AG09309 (cell line): Measurements from ENCODE around the gene KCNH4.

ENCODE experiments used
- DNase-seq: peaks from one replicate; pipeline ENCODE4 v3.0.0-alpha.2; 2010; ENCODE audit warnings: low read depth
- H3K4me3 ChIP-seq: 2 replicates; pipeline ENCODE4 v1.5.1; 2011; ENCODE audit warnings: mild to moderate bottlenecking, low read depth, low read length, moderate library complexity; ENCODE audit not compliant: control insufficient read depth
- TF ChIP-seq, protein P1 (sequence below): IDR thresholded peaks from 2 replicates; pipeline ENCODE4 v1.5.1; 2011; ENCODE audit warnings: mild to moderate bottlenecking, low read depth, low read length, inconsistent platforms; ENCODE audit not compliant: insufficient read depth, control insufficient read depth; ENCODE audit errors: missing control alignments

Gene KCNH4

DNA sequence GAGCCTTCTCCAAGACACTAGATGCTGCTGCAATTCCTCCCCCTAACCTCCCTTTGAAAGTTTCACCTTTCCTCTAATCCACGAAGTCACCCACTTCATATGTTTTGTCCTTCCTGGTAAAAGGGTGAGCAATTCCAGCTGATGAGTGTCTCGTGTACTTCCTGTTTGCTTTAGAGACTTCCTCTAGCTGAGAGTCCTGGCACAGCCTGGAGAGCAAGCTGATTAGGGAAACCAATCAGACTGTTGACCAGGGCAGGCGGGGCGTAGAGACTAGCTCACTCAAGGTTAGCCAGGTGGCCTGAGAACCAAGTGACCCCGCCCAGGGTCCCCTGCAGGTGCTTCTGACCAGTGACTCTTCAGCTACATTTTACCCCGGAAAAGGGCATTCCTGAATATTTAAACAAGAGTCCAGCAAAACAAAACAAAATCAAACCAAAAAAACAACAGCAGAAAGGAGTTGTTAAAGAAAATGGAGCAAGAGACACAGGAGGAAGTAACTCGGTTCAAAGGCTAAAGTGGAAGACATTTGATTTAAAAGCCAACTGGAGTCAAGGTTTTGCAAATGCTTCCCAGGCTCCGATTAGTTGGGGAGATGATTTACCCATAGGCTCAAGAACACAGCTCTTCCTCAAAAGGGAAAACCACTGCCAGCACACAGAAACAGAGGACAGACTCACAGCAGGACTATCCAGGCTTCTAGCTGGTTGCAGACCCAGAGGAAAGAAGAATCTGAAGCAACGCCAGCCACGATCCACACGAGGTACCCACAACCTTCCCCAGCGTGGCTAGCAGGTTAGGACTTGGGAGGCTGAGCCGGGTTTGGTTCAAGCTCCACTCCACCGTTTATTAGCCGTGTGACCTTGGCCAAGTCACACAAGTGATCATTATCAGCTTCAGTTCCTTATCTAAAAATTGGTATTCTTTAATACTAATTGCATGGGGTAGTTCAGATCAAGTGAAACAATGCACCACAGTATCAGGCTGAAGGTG lies 45.0 kb downstream of the KCNH4 start:
- no peak overlapping the region for H3K4me3 ChIP-seq
- TF ChIP-seq, protein P1, sequence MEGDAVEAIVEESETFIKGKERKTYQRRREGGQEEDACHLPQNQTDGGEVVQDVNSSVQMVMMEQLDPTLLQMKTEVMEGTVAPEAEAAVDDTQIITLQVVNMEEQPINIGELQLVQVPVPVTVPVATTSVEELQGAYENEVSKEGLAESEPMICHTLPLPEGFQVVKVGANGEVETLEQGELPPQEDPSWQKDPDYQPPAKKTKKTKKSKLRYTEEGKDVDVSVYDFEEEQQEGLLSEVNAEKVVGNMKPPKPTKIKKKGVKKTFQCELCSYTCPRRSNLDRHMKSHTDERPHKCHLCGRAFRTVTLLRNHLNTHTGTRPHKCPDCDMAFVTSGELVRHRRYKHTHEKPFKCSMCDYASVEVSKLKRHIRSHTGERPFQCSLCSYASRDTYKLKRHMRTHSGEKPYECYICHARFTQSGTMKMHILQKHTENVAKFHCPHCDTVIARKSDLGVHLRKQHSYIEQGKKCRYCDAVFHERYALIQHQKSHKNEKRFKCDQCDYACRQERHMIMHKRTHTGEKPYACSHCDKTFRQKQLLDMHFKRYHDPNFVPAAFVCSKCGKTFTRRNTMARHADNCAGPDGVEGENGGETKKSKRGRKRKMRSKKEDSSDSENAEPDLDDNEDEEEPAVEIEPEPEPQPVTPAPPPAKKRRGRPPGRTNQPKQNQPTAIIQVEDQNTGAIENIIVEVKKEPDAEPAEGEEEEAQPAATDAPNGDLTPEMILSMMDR, result no peak
- DNase-seq, result no peak

DNA sequence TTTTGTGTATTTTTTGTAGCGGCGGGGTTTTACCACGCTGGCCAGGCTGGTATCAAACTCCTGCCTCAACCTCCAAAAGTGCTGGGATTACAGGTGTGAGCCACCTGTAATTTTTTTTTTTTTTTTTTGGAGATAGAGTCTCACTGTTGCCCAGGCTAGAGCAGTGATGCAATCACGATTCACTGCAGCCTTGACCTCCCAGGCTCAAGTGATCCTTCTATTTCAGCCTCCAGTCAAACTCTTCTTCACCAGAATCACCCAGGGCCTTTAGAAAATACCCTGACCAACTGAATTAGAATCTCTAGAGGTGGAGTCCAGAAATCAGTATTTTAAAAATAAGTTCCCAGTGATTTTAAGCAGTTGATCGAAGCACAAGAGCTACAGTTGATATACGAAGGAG lies 45.8 kb downstream of the KCNH4 start:
- no peak for DNase-seq
- TF ChIP-seq, protein P1, result no peak
- no peak overlapping the region for H3K4me3 ChIP-seq

DNA sequence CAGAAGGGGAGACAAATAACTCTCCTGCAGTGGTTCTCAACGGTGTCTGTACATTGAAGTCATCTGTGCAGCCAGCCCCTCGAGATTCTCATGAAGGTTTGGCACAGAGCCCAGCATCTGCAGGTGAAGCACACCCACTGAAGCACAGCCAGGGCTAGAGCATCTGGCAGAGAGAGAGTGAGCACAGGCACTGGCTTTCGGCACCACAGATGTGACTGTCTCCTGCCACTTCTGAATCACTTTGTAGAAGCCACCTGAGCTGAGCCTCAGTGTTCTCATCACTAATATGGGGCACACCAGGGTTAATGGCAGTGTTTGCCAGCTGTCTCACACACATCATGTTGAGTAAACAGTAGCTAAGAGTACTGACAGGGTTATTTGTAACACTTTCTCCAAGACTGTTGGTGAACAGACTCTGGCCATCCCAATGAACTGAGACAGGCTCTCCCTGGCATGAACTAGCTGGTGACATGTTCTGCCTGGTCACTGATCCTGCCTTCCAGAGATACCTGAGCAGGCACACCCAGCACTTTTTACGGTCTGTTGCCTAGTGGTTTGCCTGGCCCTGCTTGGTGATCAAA lies 47.4 kb downstream of the KCNH4 start:
- TF ChIP-seq, protein P1, result no peak
- no peak for DNase-seq
- no peak overlapping the region for H3K4me3 ChIP-seq

DNA sequence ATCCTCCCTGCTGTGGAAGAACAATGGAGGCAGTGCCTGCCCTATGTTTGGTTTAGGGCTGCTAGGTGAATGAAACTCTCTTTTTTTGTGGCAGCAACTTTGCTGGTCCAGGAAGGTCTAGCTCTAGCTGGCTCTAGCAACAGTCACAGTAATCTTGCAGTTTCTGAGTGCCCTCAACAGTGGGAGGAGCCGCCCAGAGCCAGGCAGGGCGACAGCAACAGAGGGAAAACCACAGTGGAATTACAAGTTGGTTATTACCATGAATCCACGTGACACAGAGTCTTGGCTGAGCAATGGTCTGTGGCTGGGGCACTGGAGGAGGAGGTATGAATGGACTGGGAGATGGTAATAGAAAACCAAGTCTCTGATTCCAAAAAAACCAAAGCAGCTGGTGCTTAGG lies 48.0 kb downstream of the KCNH4 start:
- DNase-seq, result peak; percentile 63
- no peak overlapping the region for H3K4me3 ChIP-seq
- TF ChIP-seq, protein P1, result no peak

DNA sequence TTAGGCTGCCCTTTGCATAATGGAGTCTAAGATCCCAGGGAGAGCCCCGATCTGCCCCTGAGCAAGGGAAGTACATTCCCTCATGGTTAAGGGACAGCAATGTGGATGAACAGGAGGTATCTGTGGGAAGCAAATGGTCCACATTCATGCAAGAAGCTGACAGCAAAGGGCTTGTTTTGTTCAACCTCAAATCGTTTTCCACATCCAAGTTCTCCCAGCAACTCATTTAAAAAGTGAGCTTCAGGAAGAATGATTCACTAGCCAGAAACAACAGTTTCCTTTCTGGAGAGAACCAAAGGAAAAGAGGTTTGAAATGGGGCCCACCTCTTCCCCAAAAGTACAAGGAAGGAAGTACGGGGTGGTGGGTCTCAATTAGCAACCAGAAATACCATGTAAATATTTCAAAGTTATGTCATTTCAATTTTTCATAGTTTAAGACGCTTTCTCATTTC lies 48.9 kb downstream of the KCNH4 start:
- no peak for DNase-seq
- H3K4me3 ChIP-seq, result no peak overlapping the region
- TF ChIP-seq, protein P1, result no peak

DNA sequence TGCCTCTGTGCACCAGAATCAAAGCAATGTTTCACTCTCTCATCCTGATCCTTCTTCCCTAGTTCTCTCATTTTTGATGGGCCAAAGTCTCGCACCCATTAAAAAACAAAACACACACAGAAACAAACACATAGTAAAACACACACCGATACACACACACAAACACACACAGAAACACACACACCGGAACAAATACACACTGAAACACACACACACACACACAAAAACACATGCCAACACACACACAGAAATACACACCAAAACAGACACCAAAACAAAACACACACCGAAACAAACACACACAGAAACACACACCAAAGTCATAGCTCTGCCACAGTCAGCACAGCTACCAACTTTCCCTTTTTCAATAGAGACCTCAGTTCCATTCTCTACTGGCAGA lies 49.7 kb downstream of the KCNH4 start:
- no peak overlapping the region for H3K4me3 ChIP-seq
- TF ChIP-seq, protein P1, result no peak

More for the DNA sequence above, 49.7 kb downstream of the KCNH4 start:
- DNase-seq, result no peak
